A172 (cell line): ENCODE measurements around the gene FRMD8. TPM values are rescaled to one million over a fixed set of nuclear protein-coding genes. Genes with fewer than 3 reads are reported as not detected.

Experiments used
- DNase-seq: peaks from one replicate; pipeline ENCODE4 v3.0.0-alpha.2; 2015; ENCODE audit warnings: low spot score
- total RNA-seq: library from RNA; depleted of rRNA; stranded (reverse); fragments of >200 nt; shearing (Covaris generic); gene quantifications from 2 replicates; pipeline ENCODE4 v1.2.3, GENCODE V29; 2014

Gene FRMD8
- total RNA-seq, 1 experiment from 2014 or later = 21.5 TPM

DNA sequence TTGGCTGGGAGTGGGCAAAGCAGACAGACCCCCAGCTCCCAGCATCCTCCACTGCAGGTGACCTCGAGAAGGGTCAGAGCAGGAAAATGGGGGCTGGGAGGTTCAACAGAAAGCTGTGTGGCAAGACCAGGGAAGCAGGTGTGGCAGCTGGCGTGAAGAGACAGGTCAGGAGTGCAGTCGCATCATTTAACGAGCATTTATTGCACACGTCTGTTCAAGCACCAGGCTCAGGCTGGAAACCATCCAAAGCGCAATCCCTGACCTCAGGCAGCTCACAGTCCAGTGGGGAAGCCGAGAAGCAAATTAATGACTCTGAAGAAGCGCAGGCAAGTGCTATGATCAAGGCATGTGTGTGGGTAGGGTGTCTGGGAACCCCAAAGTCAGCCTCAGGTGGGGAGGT is 11.4 kb upstream of the FRMD8 start:
- DNase-seq = no peak

DNA sequence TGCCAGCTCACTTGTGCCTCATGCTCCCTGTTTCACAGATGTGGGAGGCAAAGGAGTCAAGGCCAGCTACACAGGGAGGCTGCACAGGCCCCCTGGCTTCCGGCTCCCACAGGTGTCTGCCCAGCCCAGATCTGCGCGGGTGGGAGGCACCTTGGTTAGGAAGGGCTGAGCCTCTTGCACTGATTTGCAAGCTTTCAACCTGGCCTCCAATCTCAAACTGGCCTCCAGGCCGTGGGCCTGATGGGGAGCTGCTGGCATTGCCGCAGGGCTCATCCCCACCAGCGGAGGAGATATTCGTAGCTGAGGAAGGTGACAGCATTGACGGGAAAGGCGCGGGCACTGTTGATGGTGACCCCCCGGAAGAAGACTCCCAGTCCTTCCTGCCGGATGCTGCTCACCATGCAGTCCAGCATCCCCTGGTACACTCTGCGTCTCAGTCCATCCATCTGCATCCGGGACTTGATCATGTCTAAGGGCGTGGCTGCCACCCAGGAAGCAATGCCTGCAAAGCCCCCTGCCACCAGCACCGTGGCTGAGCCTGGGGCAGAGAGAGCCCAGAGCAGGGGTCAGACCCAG is 10.2 kb upstream of the FRMD8 start:
- DNase-seq = no peak

DNA sequence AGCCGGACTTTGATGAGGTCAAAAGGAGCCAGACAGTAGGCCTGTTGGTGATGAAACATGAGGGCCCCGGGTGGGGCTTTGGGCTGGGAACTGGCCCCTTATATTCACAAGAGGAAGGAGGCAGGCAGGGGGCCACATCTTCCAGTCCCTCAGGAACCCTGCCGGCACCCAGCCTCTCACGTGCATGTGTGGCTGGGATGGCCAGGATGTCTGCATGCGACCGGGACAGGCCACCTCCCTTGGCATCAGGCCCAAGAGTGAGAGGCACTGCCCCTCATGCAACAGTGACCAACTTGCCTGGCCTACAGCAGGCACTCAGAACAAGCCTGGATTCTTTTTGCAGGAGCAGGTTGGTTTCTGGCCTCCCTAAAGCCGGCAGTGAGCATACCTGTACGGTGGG is 9.4 kb upstream of the FRMD8 start:
- no peak for DNase-seq

DNA sequence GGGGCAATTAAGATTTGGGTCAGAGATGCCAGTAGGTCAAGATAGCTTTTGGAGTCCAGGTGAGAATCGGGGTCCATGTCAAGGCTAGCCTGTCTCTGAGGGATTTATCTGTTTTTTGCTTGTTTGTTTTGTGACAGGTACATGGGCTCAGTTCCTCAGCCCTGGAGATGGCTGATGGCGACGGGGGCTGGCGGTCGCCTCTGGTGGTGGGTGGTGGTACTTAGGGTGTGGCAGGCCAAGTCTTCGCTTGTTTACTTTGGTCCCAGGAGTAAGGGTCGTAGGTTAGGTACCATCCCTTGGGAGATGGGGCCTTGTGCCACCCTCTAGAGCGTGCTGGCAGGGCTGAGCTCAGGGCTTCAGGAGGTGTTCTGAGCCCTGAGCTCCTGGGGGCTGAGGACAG is 8.7 kb upstream of the FRMD8 start:
- no peak for DNase-seq

DNA sequence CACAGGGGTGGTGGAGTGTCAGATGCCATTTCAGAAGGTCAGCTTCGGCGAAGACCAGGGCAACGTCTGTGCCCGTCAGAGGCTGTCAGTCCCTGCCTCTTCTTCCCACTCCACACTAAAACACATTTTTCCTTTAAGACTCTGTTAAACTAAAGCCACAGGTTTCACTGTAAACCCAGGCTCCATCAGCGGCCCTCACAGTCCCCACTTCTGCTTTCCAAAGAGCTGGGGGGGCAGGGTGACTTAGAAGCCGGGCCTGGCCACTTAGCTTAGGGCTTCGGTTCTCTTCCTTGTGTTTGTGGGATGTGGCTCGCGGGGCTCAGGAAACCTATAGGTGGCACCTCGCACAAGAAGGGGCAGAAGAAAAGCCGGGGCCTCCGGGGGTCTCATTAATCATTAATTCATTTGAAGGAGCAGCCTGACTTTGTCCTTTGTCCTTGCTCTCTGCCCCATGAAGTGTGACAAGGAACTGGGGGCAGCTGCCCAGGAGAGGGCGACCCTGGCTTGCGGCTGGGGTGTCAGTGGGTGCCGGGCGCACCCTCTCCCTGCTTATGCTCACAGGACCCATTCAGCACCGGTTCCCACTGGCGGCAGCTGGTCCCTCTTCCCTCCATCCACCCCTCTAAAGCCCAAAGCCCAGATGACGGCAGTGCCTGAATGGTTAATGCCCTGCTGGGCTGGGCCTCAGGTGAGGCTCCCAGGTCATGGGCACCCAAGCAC is 8.1 kb upstream of the FRMD8 start:
- no peak for DNase-seq

DNA sequence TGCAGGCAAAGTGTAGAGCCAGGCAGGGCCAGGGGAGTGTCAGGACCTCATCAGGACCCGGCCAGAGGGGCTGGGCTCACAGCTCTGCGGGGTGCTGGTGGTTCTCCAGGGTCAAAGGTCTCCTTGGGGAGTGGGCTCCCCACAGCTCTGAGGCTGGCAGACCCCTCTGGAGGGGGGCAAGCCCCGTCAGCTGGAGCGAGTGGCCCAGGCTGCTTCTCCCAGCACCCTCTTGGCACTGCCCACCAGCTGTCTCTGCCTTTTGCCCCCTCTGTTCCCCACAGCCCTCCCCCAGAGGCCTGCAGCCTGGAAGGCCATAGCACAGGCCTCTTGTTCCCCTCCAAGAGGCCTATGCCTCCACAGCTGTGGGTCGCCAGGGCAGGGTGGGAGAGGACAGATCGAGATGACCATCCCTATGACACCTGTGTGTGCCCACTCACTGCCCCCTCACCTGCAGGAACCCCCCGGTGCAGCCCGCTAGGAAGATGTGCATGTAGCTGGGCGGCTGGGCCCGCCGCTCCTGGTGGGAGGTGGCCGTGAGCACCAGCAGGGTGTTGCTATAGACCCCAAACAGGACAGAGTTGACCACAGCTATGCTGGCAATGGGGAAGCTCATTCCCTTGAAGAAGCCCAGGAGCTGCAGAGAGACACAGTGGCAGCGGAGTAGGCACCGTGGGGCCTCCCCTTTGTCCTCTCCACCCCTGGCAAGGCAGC is 7.4 kb upstream of the FRMD8 start:
- DNase-seq = no peak

DNA sequence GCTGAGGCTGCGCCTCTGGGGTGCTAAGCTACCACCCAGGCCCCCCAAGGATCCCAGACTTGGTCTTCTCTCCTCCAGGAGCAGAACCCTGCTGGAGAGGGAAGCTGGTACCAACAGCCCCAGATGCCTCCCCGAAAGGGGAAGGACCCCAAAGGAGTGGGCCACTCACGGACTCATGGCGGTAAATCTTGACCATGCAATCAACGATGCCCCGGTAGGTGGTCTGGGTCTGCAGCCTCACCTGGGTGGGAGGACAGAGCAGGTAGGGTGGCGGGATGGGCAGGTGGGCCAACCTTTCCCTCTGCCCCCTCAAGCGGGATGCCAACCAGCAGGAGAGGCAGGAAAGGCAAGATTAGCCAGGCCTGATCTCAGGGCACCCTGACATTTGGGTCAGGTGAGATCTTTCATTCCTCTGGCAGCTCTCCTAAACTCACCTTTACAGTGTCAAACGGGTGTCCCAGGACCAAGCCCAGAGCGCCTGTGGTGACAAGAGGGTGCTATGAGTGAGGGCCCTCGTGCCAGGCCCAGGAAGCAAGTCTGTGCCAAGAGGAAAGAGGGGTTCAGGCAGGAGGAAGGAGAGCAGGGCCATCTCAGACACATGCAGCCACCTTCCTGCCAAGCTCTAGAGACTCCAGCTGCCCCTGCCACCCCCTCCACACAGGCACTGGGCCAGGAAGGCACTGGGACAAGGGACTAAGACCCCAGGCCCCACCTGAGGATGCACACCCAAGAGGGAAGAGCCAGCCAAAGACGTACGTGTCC is 6.6 kb upstream of the FRMD8 start:
- DNase-seq = no peak

DNA sequence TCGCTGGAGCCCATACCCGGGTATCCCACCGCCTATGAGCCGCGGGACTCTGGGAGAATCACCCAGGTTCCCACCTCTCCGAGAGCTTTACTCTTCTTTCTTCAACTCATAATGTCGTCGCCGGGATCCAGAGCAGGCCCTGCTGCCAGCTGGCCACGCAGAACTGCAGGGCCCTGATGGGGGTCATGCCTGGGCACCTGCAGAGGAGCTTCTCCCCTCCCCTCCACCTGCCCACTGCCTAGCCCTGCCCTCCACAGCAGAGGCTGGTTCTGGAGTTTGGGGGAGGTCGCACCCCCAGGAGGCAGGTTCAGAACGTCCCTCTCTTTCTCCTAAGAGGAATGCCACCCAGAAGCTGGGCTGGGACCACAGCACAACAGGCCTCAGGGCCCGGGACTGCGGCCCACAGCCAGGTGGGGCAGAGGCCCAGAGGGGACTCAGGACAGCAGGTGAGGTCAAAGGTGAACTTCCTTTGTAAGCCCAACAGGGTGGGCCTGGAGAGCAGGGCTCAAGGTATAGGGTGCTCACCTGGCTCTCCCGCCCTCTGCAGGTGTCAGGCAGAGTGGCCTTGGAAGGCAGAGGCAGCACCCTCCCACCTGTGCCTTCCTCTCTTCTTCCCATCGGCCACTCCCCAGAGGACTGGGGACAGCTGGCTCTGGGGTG is 5.8 kb upstream of the FRMD8 start:
- no peak for DNase-seq

DNA sequence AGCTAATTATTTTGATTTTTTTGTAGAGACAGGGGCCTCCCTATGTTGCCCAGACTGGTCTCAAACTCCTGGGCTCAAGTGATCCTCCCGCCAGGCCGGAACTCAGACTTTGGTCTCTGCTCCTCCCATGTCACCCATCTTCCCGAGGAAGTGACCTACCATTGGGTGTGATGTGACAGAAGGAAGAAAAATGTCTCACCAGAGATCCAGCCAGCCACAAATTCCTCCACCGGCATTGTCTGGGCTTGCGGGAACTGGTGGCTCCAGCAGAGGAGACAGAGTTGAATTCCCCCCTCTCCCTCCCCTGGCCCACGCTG is 4.8 kb upstream of the FRMD8 start:
- no peak for DNase-seq

DNA sequence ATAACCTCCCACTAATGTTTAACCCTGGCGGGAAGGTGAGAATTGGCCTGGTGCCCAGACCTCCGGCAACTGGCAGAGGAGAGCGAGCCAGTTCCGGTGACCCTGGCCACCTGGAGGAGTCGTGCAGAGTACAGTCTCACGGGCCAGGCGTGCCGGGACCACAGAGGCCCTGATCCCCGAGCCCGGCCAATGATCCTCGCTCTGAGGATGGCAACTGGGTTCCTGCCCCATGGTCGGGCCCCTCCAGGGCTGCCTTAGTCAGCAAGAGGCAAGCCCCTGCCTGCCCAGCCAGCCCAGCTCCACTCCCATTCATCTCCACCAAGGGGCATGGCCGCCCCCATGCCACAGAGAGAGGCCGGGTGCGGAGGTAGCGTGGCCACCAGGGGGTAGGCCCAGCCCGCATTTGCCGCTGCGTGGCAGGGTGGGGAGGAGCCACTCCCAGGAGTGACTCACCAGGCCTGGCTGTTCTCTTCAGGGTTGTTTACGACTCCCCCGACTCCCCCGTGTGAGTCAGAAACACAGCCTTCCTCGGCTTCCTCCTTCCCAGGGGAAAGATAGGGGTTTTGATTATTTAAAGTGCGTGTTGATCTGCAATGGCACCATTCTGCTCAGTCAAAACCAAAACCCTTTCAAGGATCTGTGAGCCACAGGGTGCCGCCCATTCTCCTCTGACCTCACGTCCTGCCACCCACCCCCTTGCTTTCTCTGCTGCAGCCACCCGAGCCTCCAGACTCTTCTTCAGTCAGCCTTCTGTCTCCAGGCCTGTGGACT is 4.2 kb upstream of the FRMD8 start, which contains the start of gene SLC25A45:
Gene SLC25A45 (minus strand): TSS at position 614 of the 771 bp plus-strand sequence. CDS start 695 bp downstream, outside the sequence.
- peak; percentile 98 for DNase-seq

DNA sequence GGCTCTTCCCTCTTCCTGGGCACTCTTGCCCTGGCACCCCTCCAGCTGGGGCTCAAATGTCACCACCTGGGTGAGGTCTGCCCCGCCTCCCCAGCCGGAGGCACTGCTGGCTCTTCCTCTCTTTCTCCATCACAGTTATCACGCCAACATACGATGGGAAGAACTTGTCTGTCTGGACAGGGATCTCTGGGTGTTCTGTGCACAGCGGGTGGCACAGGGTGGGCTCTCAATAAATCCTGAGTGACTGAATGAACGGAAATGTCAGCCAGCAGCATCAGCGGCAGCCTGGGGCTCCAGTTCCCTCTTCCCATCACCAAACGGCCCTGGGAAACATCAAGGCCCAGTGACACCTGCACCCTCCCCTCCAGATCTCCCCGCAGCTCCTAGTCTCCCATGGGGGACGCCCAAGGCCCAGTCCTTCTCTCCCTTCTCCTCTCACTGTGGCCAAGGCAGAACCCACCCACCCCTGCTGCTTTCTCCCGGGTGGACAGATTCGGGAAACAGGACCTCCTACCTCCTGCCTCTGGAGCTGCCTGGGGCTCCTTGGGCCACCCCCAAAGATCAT is 3.6 kb upstream of the FRMD8 start:
- DNase-seq = no peak

DNA sequence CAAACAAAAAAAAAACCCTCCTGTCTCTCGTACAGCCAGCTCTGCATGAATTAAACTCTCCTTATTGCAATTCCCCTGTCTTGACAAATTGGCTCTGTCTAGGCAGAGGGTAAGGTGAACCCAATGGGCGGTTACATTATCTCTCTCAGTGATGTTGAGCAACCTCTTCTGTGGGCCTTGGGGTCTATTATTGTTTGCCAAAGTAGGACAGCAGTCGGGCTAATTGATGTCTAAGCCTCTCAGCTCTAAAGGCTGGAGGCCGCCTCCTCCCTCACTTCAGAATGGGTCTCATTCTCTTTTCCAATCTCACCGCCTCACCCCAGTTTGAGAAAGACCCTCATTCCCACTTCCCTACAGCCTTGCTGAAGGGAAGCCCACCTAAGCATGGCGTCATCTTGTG is 2.7 kb upstream of the FRMD8 start:
- no peak for DNase-seq

DNA sequence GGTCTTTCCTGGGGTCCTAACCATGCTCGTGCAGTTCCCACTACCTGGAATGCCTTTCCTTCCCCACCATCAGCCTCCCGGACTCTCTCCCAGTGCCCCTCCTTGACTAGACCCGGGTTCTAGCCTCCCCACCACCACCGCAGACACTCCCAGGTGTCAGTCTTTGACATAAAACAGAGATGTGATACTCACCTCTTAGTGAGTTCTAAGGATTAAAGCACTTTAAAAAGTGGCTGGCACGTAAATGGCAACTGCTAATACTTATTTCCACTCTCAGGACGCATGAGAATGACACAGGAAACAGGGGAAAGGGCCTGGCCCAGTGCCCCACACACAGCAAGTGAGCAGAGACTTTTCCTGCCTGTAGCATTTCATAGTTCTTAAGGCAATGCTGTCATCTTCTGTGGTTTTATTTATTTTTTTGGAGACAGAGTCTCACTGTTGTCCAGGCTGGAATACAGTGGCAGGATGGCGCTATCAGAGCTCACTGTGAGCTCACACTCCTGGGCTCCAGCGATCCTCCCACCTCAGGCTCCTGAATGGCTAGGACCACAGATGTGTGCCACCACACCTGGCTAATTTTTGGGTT is 2.0 kb upstream of the FRMD8 start:
- DNase-seq = peak; percentile 39

DNA sequence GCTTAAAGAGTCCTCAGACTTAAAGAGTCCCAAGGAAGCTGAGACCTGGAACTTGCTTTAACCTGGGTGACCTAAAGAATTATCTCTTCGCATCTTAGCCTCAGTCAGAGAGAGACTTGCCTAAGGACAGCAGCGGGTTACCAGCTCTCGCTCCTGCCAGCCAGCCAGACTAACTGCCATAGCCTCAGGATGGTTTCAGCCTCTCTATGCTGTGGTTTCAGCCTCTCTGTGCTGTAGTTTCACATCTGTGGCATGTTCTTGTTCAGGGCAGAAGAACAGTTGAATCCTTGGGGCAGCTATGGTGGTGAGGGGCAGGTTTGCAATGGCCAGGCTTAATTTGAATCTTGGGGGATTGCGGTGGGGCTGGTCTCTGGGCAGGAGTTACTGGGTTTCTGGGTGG is 2.3 kb downstream of the FRMD8 start:
- no peak for DNase-seq

DNA sequence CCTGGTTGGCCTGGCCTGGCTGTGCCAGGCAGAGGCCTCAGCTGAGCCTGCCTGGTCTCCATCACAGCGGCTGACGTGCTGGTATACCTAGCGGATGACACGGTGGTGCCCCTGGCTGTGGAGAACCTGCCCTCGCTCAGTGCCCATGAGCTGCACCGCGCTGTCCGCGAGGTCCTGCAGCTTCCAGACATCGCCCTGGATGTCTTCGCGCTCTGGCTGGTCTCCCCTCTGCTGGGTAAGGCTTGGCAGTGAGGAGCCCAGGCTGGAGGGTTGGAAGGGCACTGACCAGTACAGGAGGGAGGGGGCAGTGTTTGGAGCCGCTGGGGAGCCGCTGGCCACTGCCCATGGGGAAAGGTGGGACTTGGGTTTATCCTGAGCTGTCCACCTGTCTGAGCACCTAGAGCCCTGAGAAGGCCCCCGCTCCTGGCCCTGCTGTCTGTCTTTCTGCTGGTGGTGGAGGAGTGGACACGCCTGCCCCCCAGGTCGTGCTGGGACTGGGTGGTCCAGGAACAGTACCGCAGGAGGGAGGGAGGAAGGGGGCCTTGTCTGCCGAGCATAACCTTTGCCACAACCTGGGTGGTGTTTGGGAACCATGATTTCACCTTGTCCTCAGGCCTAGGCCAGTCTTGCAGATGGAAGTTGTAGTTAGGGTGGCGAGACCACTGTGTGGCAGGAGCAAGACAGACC is 3.0 kb downstream of the FRMD8 start:
- no peak for DNase-seq

DNA sequence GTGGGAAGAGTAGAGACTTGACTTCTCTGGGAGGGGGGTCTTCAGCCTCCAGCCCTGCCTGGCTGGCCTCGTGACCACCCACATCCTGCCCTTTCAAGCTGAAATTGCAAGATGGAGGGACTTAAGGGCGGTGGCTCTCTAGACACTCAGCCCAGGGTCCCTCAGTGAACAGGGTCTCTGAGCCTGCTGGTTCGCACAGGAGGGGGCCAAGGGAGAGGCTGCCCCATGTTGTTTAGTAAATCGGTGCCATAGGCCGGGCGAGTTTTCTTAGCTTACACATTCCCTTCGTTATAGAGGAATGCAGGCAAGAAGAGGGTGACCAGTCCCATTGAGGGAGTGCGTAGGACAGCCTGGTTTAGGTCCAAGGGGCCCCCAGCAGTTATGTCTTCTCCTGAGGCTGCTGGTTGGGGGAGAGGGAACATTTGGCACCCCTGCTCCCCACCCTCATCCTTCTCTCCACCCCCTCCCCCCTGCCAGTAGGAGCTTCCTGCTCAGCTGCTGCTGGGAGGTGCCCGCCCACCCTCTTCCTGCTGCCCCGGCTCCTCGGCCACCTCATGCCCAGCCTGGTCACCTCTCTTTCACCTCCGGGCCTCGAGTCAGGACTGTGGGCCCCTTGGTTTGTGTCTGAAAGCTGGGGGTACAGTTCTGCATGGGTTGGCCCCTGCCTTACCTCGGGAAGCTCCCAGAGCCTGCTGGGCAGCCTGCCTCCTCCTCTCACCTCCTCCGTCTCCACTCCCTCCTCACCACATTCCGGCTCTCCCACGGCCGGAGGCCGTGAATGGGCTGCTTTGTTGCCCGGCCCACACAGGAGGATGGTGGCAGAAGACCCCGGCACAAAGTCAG is 3.9 kb downstream of the FRMD8 start:
- peak; percentile 43 for DNase-seq

DNA sequence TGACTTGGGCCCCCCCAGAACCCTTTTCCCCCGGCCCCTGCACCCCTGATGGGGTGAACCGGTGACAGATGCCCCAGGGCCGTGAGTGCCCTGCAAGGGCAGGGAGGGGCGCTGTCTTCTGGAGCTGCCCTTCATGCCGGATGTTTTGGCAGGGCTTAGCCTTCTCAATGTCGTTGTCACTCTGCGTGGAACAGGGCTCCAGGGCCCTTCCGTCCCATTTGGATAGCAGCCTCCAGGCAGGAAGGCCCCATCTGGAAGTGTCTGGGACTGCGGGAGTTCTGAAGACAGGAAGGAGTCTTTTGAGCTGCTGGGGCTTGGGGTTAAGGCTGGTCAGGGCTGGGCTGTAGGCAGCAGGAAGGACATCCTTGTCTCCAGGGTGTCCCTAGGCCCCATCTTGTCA is 4.6 kb downstream of the FRMD8 start:
- peak; percentile 52 for DNase-seq

DNA sequence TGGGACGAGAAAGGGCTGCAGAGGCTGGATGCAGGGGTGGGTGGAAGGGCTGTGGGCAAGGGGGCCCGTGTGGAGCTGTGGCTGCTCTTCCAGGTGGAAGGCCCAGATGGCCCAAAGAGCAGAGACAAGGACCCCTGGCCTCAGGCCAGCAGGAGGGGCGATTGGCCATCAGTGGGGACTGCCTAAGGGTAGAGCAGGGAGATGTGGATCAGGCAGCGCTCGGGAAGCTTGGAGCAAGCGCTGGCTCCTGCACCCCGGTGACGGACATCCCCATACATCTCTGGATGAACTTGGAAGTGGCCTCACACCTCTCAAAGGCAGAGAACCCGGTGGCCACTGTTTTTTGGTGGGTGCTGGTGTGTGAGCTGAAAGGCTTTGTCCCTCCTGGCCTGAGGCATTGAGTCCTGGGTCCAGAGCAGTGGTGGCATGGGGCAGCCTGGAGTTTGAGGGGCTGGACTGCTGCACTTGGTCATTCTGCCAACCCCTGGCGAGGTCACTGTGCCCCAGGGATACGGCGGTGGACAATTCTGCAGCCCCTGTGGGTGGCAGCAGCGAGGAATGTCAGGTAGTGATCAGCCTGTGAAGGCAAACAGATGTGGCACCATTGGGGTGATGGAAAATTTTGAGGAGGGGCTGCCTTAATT is 5.9 kb downstream of the FRMD8 start:
- no peak for DNase-seq
